NCI-H1417 (cell line): ENCODE results near the gene ACSL4.
"Not testable (repeated sequence)": the region's sequence is repeated elsewhere in the genome, so short reads cannot be mapped to it uniquely, and the experiment has no call there.

Experiments
- DNase-seq, 3 experiments: peaks; one replicate each; lab custom pipeline; 2025; lab: John Stamatoyannopoulos, UW

The ACSL4 gene

DNA sequence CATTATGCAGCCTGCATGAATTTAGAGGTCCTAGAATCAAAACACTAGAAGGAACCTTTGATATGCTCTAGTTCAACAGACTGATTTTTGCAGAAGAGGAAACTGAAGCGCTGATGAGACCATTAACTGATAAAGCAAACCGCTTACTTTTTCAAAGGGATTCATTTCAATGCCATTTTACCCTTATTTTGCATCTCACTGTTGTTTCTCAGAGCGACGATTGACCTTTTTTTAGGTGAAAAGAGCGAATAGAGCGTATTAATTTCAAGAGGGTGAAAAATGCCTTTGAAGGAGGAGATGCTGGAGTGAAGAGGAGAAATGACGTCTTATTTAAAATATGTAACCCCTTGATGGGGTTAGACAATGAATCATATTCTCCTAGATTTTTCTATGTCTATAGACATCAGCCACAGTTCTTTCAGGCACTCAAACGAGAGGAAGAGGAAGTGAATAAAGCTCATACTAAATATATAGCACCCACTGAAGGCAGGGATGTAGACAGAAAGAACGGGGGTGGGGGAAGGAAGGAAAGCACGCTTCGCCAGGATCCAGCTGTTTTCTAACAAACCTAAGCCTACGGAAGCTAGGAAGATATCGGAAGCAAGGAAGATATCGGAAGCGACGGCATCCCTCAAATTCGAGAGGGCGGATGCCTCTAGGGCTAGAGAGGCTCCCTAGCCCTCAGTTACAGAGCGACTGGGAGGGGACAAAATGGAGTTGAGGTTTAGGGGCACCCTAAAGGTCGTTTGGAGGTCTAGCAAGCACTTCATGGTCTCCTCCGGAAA lies 848 bp downstream of the ACSL4 start:
- peak in 2 of 3 experiments; percentile 58 to 66 for DNase-seq

DNA sequence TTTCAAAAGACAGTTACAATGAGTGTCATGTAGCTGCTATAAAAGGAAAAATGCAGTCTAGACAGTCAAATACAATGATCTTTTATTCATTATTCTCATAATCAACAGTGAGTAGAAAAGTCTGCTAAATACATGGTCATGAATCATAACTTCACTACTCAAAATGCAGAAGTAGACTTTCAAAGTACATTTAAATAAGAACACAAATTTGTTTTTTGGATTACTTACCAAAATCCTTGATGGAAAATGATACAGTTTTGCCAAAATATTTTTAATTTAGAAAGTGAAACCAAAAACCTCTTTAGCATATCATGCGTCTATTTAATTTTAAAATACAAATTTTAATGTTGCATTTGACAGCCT lies 4.9 kb downstream of the ACSL4 start:
- no peak for DNase-seq

DNA sequence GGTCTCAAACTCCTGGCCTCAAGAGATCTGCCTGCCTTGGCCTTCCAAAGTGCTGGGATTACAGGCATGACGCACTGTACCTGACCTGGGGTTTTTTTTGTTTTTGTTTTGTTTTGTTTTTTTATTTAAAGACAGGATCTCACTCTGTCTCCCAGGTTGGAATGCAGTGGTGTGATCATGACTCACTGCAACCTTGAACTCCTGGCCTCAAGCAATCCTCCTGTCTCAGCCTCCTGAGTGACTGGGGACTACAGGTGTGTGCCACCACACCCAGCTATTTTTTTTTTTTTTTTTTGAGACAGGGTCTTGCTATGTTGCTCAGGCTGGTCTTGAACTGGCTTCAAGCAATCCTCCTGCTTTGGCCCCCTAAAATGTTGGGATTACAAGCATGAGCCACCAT lies 8.1 kb downstream of the ACSL4 start:
- not testable (repeated sequence) for DNase-seq

DNA sequence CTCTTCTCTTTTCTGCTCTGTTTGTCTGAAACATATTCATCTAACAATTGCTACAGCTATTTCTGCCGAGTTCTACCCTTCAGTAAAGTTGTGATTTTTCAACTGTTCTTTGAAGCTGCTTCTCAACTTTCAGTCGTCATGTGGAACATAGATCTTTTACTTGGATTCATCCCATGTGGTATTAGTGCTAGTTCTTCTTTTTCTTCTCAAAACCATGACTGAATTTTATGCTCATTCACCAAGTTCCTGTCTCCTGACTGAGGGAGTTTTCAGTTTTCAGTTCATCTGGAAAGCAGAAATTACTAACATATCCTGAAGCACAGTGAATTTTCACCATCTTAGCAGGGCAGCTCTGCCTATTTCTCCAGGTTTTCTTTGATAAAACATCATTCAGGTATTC lies 12.1 kb downstream of the ACSL4 start:
- no peak for DNase-seq

DNA sequence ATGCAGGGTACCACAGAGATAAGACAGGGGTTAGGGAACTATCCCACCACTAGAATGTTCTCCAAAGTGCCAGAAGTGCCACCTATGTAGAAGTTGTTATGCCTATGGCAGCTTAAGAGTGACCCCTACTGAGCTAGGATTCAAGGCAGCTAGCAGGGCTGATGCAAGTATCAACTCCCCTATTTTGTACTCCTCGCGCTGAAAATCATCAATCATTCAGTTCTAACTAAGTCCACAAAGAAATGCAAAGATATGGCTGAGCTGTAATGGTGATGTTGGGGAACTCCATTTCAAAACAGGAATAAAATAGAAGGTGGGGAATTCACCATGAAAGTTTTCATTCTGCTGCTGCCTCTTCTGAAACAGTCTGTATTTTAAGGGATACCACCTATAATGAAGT lies 13.8 kb downstream of the ACSL4 start:
- DNase-seq: no peak

DNA sequence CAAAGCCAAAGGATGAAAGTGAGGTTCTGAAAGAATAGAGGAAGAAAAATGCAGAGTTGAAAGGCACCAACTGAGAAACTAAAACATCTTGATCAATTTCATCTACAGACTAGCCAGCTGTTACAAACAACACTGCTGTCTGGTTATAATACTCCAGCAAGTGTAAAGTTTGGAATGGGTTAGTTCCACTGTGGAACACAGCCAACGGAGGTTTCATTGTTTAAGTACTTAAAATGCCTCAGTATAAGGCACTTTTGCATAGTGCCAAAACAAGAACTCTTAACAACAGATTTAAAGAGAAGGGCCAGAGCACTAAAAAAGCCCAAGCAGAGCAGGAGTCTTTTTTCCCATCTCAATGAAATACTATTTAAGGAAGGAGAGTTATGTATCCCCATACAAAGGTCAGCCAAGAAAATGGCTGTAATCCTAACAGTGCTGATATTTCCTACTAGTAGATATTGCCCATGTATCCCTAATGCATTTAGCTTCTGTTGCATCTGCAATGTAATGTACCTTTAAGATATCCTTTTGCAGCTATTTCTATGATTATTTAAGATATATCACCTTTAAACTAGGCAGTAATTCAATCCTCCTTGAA lies 16.5 kb downstream of the ACSL4 start:
- no peak for DNase-seq

DNA sequence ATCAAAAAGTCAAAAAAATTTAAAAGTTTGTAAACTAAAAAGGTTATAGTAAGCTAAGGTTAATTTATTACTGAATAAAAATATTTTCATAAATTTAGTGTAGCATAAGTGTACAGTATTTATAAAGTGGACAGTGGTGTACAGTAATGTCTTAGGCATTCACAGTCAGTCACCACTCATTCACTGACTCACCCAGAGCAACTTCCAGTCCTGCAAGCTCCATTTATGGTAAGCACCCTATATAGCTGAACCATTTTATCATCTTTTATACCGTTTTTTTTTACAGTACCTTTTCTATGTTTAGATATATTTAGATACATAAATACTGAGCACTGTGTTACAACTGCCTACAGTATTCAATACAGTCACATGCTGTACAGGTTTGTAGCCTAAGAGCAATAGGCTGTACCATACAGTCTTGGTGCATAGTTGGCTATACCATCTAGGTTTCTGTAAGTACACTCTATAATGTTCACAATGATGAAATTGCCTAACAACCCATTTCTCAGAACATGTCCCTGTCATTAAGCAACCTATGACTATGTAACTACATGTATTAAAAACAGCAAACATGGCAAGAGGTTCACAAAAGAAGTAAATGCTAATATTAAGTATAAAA lies 18.6 kb downstream of the ACSL4 start:
- no peak for DNase-seq

DNA sequence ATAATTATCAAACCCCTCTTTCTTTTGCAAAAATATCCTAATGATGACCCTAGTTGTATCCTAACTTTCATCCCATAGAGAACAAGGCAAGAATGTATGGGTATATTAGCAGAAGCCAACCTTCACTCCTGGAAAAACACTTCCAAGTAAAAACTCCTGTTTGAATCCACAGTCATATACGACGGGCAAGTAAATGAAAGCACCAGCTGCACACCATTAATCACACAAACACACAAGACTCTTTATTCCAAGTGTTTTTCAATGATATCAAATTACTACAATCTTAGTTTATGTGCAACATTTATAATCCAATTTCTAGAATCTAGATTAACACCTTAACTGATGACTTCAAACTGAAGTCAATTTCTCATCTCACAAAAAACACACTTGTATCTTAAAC lies 22.9 kb downstream of the ACSL4 start:
- no peak for DNase-seq

DNA sequence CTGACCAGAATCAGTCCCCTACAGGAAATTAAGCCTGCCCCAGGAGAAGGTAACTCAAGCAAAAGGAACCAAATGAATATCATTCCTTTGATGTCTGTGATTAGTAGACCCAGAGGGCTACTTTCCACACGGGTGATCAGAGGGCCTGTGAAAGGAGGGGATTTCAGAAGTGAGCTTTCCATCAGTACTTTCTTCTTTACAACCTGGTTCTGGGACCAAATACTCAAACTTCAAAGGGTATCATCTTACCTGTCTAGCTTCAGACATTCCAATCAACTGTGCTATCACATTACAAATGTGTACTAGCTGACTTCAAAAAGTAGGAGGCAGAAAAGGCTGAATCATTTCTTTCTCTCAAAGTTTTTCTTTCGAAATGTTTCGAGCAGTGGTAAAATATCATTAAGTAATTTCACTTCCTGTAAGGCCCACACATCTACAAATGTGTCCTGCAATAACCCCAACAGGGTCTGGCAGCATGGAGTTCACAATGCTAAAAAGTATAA lies 23.9 kb downstream of the ACSL4 start:
- DNase-seq: no peak

DNA sequence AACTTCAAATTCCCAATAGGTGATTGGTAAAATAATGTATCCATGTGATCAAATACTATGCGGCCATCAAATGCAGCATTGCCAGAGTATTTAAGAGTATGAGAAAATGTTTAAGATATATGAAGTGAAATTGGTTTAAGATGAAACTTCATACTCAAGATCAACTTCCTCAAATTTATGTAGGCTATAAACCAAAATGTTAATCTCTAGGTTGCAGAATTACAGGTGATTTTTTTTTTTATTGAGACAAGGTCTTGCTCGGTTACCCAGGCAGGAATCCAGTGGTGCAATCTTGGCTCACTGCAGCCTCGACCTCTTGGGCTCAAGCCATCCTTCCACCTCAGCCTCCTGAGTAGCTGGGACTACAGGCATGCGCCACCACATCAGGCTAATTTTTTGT lies 25.3 kb downstream of the ACSL4 start:
- DNase-seq: no peak

DNA sequence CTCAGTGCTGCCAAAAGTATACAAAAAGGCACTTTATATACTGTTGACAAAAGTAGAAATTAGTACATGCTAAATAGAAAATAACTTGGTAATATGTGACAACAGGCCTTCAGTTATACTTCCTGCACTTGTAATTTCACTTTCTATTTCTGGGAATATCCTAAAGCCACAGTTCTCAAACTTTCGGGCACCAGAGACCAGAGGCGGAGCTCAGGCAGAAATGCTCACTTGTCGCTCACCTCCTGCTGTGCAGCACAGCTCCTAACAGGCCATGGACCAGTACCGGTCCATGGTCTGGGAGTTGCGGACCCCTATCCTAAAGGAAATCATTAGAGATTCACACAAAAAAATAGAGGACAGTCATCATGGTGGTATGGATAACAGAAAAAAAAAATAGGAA lies 25.7 kb downstream of the ACSL4 start:
- DNase-seq: no peak

DNA sequence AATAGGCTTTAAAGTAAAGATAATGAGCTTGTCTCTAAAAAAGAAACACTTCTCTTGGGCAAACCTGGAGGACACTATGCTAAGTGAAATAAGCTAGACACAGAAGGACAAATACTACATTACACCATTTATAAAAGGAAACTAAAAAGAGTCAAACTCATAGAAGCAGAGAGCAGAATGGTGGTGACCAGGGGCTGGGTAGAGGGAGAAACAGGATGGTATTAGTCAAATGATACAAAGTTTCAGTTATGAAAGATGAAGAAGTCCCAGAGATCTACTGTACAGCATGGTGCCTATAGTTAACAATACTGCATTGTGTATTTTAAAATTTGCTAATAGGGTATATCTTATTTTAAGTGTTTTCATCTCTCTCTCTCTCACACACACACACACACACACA lies 28.5 kb downstream of the ACSL4 start:
- DNase-seq: no peak

DNA sequence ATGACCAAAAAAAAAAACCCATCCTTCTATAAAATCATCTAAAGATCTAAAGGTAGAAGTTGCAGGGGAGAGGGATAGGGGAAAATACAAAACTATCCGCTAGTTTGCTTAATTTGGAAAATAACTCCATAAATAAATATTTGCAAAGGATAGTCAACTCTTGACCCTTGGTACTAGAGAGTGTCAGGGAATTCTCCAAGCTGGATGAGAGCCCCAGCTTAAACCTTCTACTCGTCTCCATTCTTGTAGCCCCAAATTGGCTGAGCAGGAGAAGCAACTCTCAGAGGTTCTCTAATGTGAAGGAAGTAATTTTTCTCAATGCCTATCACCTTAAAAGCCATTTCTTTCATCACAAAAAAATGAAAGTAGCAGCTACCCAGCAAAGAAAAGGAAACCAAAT lies 35.2 kb downstream of the ACSL4 start:
- no peak for DNase-seq

DNA sequence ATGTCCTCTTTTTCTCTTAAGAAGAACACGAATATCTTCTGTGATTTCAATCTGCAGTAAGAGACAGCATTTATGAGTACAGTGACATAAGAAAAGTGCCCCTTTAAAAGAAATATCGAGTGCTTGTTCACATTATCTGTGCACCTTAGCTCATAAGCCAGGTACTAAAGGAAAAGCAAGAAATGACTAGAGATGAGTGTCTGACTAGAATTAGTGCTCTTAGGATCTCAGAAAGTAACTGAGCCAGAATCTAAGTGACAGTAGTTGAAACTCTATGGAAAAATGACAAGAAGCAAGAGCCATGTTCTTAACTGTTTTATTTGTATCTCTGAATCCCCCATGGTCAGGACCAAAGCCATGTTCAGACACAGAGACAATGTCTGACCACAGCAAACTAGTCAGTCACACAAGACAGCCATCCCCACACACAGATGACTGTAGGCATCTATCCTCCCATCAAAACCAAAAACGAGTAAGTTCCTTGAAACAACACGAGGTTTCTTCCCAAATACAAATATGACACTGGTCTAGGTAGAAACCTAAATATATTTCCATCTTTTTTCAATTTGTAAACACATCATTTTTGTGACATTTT lies 36.8 kb downstream of the ACSL4 start:
- DNase-seq: no peak

DNA sequence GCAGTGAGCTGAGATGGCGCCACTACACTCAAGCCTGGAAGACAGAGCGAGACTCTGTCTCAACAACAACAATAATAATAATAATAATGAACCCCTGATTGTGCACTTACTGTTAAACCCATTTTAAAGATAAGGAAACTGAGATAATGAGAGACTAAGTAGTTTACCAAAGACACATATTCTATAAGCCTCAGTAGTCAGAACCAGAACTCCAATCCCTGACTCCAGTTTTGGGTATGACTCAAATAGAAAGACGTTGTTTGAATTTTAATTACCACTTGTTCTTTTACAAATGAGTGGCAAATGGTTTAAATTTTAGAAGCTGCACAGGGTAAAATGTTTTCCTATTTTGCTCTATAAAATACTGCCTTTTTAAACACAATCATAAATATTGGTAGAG lies 37.4 kb downstream of the ACSL4 start:
- no peak for DNase-seq

DNA sequence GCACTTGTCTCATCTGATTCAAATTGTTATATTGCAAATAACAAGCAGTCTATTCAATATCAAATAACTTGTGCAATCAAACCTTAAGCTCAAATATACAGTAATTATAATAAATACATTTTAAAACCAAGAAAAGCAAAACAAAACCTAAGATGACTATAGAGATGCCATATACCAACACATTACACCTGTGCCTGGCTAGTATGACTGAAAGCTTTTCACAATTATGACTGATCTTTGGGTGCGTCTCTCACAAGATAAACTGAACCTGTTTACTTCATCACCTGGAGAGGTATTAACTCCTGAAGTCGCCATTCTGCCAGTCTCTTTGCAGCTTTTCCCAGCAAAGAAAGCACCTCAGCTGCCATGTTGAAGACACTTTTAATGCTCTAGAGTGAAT lies 41.3 kb downstream of the ACSL4 start:
- no peak for DNase-seq

DNA sequence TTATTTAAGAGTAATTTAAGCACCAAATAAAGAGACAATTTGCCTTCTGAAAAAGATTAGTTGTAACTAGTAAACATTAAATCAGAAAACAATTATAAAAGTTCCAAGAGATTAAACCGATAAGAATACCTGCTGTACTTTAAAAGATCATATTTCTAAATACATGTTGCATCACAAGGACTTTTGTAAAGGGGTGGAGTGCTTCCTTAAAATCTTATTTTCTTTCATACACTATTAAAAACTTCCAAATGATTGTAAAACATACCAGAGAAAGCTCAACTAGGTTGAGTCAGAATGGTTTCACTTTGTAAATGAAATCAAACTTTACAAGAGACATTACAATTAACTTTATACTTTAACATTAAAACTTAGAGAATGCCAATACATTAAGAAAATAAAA lies 41.8 kb downstream of the ACSL4 start:
- no peak for DNase-seq

DNA sequence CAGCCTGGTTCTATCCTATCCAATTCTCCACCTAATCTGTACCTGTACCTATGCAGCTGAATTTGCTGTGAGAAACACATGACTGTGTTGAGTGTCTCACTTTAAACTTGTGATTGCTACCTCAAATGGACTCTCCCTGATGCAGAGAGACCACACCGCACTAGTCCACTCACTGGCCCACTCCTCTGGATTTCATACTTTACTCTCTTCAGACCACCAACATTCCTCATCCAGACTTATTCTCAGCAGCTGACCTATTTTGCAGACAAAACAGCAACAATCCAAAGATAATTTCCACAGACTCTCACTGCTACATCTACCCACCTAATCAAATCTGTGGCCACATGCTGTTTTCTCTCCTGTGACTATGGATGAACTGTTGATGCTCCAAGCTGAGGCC lies 45.2 kb downstream of the ACSL4 start:
- no peak for DNase-seq

DNA sequence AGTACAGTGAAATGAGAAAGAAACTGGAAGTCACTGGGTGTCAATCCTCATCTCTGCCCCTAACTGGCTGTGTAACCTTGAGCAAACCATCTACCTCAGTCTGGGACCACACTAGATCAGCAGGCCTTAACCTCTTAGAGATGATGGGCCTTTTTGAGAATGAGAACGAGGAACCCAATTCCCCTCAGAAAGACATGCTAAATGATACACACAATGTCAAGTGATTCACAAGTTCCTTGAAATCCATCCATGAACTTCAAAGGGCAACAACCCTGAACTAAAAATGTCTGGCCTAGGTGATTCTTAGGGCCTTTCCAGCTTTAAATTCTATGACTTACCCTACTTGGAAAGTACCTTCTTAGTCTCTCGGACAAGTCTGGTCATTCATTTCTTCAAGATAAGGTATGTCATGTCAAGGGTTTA lies 47.4 kb downstream of the ACSL4 start:
- DNase-seq: no peak

DNA sequence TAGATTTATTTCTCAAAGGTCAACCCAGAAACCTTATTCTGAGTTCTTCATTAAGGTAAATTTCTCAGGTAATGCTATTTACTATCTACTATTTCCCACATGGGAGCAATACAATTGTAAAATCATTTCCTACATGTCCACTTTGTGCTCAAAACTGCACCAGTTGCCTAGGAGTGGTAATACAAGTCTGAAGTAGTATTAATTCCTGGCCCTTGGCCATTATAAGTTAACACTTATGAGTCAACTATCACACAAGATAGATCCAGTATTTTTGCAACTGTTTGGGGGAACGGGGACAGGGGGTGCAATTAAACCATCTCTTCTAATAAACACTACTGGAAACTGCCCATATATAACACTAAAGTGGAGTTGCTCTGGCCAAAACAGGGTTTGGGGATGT lies 48.9 kb downstream of the ACSL4 start:
- no peak for DNase-seq

DNA sequence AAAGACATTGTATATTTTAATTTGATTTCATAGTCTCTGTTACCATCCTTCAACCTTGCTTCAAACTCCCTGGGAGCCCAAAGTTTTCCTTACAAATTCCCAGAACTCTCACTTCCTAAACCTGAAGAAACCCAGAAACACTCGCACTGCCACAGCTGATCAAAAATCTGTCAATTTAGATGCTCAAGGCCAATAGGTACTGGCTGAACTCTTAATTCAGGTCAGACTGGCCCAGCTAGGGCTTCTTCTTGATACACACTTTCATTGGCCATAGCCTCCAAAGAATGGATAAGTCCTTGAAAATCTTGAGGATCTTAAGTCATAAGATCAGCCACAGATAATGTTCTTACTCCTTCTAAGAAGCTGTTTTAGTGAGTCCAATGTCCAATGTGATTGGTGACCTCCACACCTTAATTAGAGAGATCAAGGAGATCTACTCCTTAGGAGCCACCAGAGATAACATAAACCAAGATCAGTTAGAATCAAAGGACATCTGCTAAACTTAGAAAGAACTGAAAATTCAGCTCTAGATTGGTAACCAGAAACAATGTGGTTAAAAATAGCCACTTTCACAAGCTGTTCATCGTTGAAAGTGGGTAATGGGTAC lies 51.5 kb downstream of the ACSL4 start:
- no peak for DNase-seq

DNA sequence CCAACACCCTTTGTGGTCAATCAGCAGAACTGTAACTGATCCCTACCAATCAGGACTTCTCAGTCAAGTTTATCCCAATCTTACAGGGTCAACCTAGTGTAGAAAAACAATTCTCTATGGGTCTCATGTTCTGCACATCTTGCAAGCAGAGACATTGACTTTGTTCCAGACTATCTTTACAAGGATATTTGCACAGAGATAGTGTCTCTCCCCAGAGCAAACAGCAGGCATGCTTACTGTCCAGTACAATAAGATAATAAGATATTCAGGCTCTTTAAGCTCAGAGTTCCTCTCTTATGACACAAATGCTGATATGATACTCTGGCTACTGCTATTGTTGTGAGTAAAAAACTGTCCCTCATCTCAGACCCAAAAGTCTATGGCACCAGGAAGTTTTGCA lies 53.2 kb downstream of the ACSL4 start:
- no peak for DNase-seq

DNA sequence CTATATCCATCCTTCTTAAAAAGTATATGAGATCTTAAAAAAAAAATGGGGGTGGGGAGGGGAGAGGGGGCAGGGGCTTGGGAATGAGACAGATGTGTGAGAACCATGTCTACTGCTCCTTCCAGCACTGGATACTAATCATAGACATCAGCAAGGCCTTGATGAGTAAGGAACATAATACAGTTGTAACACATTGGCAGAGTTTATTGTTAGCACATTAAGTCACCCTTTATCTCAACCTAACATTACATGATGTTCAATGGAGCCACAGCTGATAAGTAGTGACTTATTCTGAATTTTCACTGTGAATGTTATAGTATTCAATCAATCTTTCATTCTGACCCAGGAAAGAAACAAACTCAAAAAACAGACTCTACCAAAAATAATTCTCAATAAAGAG lies 60.8 kb downstream of the ACSL4 start:
- no peak for DNase-seq
